Umbilical cord (tissue), 2 donors: ENCODE data around the gene BRD1. TPM values are rescaled to one million over a fixed set of nuclear protein-coding genes. Genes with fewer than 3 reads are reported as not detected.

Source experiments
- DNase-seq: peaks from one replicate; pipeline ENCODE4 v3.0.0-alpha.2; 2015; ENCODE audit warnings: low spot score
- total RNA-seq: library from RNA; depleted of rRNA; stranded (reverse); fragments of >200 nt; gene quantifications from one replicate; pipeline ENCODE4 v1.2.3, GENCODE V29; 2014; ENCODE audit warnings: low replicate concordance; ENCODE audit not compliant: insufficient read depth

BRD1 gene
- total RNA-seq = 30.6 TPM

- DNase-seq = peak; percentile 65
These were observed at the start of gene BRD1 for GRCh38 chr22:49827853-49828598. Gene BRD1 (minus strand): TSS chr22:49827873. CDS start chr22:49824317, 3,556 bp downstream.

DNA sequence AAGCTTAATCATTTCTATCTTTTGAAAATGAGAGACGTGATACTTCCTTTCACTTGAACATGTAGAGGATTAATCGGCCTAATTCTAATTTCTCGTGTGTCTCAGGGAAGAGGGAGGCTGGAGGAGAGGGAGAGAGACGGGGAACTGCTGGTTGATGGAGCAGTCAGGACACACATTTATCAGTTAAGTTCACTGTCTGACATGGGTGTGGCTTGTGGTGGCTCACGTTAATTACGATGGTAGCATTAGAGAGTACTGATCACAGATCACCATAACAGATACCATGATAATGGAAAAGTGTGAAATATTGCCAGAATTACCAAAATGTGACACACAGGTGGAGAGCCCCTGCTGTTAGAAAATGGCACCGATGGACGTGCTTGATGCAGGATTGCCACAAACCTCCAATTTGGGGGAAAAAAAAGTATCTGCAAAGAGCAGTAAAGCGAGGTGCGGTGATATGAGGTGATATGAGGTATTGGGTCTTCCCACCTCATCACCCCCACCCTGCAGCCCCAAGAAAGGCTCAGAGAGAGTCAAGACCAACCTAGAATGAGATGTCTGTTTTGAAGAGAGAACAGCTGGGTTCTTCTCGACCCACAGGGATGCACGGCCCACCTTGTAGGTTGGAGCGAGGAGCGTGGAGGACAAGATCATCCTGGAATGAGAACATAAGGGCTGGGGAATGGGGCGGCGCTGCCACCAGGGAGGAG is 45.7 kb upstream of the BRD1 start:
- DNase-seq = no peak

- no peak for DNase-seq
These were observed 44.7 kb upstream of the BRD1 start for GRCh38 chr22:49872347-49872746.

DNA sequence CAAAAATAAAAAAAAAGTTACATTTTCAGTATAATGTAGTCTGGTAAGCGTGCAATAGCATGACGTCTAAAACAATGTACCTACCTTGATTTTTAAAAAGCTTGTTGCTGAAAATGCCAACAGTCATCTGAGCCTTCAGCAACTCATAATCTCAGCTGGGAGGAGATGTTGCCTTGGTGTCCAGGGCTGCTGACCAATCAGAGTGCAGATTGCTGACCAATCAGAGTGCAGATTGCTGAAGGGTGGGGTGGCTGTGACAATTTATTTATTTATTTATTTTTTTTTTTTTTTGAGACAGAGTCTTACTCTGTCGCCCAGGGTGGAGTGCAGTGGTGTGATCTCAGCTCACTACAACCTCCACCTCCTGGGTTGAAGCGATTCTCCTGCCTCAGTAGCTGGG is 43.8 kb upstream of the BRD1 start:
- no peak for DNase-seq

- DNase-seq = no peak
These were observed 42.4 kb upstream of the BRD1 start for GRCh38 chr22:49869845-49870712.

DNA sequence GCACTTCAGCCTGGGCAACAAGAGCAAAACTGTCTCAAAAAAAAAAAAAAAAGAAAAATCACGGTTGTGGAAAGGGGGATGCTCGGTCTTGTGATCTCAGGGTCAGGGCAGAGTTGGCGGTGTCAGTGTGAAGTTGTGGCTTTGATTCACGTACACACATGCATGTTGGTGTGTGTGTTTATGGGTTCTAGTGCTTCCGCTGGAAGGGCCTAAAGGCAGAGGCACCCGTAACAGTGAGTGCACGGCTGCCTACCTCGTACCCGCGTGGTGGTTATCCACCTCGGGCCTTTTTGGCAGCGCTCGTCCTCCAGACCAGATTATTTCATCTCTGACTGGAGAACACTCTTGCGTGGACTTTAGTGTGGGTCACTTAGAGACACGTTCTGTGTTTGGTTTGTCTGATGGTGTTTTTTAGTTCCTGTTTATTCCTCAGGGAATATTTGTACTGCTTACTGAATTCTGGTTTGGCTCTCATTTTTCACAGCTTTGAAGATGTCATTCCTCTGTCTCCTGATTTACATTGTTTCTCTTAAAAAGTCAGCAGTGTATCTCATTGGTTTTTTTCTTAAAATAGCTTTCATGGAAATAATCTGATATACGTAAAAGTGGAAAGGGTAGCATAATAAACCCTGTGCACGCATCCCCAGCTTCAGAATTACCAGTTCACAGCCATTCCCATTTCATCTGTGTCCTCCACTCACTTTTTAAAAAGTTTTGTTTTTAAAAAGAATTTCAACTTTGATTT is 41.6 kb upstream of the BRD1 start:
- no peak for DNase-seq

GRCh38 chr22:49867303-49868265 is 39.9 kb upstream of the BRD1 start:
- no peak for DNase-seq

DNA sequence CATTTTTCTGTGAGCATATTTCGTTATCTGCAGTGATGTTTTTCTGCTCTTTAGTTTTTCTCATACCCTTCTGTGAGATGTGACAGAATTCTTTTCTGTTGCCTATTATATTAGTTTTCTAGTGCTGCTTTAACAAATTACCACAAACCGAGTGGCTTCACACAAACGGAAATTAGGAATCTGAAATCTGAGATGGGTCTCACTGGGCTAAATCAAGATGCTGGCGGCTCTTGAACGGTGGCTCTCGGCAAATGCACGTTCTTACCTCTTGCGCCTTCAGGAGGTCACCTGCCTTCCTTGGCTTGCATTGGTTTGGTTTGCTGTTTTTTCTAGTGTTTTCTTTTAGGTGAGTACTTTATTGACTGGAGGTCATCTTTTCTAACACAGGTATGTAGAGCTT is 39.0 kb upstream of the BRD1 start:
- DNase-seq = no peak

DNA sequence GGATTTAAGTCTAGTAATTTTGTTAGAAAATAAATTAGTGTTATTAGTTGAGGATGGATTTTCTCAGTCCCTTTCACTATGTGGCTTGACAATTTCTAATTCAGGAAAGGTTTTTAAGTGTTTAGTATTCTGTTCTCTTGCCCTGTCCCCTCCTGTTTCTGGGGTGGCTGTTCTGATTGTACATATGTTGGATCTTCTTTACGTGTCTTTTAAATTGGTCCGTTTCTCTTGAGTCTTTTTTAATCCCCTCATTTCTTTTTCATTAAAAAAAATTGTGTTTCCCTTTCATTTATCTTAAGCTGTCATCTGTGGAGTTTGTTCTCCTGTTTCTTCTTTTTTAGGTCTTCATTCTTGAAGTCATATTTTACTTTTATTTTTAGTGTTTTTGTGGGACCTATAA is 38.5 kb upstream of the BRD1 start:
- DNase-seq = no peak

DNA sequence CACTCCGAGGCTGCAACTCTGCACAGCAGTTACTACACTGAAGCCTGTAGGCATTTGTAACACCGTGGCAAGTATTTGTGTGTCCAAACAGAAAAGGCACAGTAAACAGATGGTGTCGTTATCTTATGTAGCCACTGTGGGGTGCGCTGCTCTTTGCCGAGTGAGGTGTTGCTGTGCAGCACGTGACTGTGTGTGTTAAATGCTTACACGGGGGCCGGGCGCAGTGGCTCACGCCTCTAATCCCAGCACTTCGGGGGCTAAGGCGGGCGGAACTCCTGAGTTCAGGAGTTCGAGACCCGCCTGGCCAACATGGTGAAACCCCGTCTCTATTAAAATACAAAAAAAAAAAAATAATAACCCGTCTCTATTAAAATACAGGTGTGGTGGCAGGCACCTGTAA is 37.5 kb upstream of the BRD1 start:
- DNase-seq = no peak

- DNase-seq = no peak
These were observed 36.3 kb upstream of the BRD1 start for GRCh38 chr22:49863931-49864330.

DNA sequence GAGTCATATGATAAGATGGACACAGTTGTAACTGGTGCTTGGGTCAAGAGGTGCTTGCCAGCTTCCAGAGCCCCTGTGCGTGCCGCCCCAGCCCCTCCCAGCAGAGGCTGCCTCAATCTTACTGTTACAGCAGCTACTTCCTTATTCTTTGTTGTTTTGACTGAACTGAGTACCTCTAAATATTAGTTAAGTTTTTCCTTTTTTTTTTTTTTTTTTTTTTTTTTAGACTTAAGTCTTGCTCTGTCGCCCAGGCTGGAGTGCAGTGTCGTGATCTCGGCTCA is 34.8 kb upstream of the BRD1 start:
- DNase-seq = no peak

GRCh38 chr22:49861642-49862495 is 34.2 kb upstream of the BRD1 start:
- DNase-seq = no peak

GRCh38 chr22:49858827-49859226 is 31.2 kb upstream of the BRD1 start:
- DNase-seq = no peak

GRCh38 chr22:49856766-49857618 is 29.3 kb upstream of the BRD1 start:
- no peak for DNase-seq

DNA sequence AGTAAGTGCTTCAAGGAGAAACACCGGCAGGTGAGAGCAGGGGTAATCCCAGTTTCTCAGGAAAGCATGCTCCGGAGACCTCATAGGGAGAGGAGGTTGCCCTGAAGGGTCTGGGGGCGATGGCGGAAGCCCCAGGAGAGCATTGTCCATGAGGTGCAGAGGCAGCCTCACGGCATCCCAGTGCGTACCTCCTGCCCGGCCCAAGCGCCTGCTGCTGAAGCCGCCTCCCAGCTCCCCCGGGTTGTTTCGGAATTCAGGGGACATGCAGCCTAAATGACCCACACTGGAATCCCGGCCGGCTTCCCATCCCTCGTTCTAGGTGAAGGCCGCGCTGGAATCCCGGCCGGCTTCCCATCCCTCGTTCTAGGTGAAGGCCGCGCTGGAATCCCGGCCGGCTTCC is 28.7 kb upstream of the BRD1 start:
- no peak for DNase-seq

- no peak for DNase-seq
These were observed 27.7 kb upstream of the BRD1 start for GRCh38 chr22:49855251-49855911.
